A549 treated with AZD9567 at 1 μM for 4 hours (cell line): ENCODE measurements around the gene SDCCAG8. TPM values are rescaled to one million over a fixed set of nuclear protein-coding genes. Genes with fewer than 3 reads are reported as not detected.

Experiments
- total RNA-seq: library from RNA; stranded (reverse); fragments of 200-300 nt; extraction: Qiagen RNA extraction; gene quantifications from 5 replicates; pipeline ENCODE4 v1.2.3, GENCODE V29; 2022; ENCODE audit not compliant: insufficient read depth

SDCCAG8 gene
- total RNA-seq = 26.5 to 52.5 TPM (median 46.1 TPM) in 5 replicates

GRCh38 chr1:243255791-243256512 is at the start of gene SDCCAG8:
Gene SDCCAG8, plus strand, starts transcription at chr1:243256041. Its CDS starts 133 bp downstream, at chr1:243256174.

DNA sequence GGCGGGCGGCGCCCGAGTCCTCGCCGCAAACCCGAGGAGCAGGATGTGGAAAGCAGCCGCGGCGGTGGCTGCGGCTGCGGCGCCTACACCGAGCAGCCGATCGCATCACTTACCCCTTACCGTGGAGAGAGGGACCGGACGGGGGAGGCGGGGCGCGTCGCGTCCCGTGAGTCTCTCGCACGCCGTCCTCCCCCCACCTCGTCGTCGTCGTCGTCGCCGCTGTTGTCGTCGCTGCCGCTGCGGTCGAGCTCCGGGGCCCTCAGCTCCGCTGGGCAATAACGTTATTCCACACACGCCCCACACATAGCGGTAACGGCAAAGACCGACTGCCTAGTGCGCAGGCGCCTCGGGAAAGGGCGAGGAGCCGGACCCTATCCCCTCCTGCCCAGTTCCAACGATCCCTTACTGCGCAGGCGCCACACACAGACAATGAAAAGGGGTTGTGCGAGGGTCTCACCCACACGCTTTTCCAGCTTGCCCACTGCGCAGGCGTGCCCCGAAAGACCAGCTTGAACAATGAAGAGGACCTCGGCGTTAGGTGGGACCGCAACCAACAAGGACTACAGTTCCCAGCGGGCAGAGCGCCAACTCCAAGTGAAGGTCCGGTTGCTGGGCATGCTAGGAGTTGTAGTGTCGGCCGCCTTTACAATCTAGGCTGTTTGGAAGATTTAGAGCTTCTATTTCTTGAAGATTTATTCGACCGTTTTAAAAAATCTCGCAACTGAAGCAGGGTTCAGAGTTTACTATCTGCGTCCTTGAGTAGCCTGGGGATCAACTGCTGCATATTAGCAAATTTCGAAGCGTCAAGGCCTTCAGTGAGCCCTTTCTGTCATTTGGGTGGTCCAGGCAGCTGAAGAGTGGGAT is 682 bp upstream of the SDCCAG8 start, which contains the start of gene CEP170:
CEP170 (minus strand) TSS at position 355 of the 864 bp plus-strand sequence. CDS start 30,001 bp downstream, outside the sequence.

Other genes with a start within 250 kb of the SDCCAG8 start
- gene CEP170, start 760 bp upstream of the SDCCAG8 start, total RNA-seq = 22.7 to 51.8 TPM (median 27.3 TPM) in 5 replicates